Muscle of back (tissue), 11 donors: ENCODE data around the gene RPS16. TPM values are rescaled to one million over a fixed set of nuclear protein-coding genes. Genes with fewer than 3 reads are reported as not detected.
A peak's percentile ranks its signal among the peaks of the same experiment; 100 is the strongest.

Experiments used
- DNase-seq, 3 donors: peaks; one replicate each; pipeline versions ENCODE4 v3.0.0 to v3.0.0-alpha.2; 2013
- polyA plus RNA-seq, 10 donors: library from polyadenylated mRNA; unstranded; fragments of 120-200 nt; gene quantifications; one replicate each; pipeline ENCODE4 v1.2.1, GENCODE V29; 2013; ENCODE audit not compliant: insufficient read length in 10 of 10

The RPS16 gene
- polyA plus RNA-seq, 10 donors = 1,738 to 2,174 (median 1,918) TPM

GRCh38 chr19:39397360-39398296 is 38.1 kb downstream of the RPS16 start:
- peak; percentile 78 to 94 (median 90) for DNase-seq

DNA sequence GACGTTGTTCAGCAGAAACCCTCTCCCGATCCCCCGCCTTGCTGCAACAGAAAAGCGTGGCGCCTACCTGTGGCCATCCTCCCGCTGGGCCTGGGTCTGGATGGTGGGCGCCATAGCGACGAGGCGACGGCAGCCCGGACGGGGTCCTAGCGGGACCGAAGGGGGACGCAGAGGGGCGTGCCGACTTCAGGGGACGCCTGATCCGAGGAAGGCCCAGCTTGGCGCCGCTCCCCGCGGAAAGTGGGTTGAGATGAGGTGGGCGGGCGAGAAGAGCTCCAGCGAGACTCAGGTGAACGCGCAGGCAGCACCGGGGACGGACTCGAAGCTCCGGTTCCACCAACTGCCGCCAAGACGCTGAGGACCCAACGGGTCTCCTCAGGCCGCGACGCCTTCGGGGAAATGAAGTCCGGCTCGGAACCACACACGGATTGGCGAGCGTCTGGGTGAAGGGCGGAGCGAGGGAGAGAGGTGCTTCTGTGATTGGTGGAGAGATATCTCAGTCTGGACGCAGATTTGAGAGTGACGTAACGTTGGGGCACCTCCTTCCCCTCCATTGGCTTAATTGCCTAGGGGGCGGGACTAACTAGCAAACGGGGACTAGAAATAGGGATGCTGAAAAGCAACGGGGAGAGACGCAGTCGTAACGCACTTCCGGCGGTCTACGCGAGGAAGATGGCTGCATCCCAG is 44.9 kb downstream of the RPS16 start, which contains the start of the genes MED29 and PAF1:
TSS of gene MED29 (plus strand) at position 628 of the 687 bp plus-strand sequence. CDS start at position 673, 45 bp downstream.
TSS of gene PAF1 (minus strand) at position 356 of the 687 bp plus-strand sequence. CDS start at position 114, 242 bp downstream.
- peak; percentile 100 for DNase-seq

GRCh38 chr19:39390451-39390750 is 45.3 kb downstream of the RPS16 start:
- no peak for DNase-seq

GRCh38 chr19:39389631-39390414 is 45.9 kb downstream of the RPS16 start:
- no peak for DNase-seq

DNA sequence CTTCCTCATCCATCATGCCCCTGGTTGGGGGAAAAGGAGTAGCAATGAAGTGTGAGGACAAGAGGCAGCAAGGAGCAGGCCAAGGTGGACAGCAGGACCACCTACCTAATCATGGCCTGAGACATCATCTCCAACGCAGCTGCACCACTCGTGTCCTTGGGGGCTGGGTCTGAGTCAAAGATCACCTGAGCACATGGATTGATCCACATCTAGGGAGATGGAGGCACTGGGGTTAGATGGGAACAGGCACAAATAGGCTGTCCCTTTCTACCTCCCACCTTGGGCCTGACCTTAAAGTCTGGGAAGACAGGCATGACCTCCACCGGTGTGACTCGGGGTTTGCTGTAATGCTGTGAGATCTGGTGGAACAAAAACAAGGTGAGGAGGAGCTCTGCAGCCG is 47.1 kb downstream of the RPS16 start:
- DNase-seq = no peak

DNA sequence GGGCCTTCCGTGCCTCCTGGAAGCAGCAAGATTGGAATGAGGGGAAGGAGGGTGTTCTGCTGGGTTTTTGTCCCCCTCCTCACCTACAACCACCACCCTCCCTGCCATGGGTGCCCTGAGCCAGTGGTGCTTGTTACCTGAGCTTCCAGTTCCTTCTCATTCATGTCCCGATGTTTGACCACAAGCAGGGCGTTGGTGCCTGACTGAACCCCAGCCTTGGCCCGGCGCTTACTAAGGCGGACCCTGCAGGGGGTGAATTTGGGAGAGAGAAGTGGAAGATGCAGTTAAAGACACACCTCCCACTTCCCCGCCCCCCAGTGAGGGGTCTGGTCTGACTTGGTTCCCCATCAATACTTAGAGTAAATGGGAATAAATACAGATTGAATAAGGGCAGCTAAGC is 49.2 kb downstream of the RPS16 start:
- DNase-seq = no peak

DNA sequence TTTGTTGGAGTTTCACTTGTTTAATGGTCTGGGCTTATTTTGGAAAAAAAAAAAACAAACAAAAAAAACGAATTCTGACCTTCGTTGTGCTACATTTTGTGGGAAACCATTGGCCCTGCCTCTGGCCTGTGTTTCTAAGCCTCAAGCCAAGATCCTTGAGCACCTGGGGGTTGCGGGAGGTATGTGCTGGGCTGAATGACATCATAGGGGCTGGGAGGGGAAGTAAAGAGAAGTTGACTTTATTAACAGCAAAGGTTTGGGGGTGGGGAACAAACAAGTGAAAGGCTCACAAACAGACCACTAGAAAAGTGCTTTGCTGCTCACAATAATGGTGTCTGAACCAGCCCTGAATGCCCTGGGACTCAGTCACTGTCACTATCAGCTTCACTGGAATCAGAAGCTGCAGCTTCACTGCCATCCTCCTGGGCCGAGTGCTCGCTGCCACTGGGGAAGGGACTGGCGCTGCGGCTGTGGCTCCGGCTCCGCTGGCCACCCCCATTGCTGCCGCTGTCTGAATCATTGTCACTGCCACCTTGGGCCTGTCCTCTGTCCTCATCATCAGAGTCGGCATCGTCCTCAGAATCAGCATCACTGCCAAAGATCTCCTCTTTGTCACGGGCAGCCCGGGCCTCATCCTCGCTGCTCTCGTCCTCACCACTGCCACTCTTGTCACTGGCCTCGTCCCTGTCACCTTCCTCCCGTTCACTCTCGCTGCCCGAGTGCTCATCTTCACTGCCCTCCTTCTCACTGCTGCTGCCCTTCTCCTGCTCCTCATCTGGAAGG is 49.9 kb downstream of the RPS16 start:
- DNase-seq = no peak

DNA sequence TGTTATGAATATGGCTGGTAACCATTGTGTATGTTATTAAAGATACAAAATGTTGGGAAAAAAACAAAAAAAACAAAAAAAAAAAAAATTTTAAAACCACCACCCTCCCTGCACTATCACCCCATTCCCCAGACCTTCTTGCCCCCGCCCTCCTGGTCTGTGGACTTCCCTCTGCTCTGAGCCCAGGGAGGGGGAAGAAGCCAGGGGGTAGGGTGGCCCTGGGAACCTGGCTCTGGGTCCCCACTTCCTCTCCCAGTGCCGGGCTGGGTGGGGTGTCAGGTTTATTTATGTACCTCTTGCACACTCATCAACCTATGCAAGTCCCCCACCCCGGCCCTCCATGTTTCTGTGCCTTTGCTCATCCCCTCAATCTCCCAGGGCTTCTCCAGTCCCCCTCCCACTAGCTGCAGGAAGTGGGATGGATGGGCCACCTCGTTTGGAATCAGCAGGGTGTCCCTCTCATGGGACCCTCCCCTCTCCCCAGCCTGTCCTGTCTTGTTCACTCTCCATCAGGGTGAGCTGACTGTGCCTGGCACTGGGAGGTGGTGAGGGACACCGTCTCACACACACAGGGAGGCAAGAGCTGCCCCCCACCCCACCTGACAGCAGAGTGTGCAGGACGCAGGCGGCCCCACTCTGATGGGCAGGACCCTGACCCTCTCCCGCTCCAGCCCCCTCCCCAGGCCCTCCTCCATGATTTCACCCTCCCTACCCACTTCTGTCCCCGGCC is 50.7 kb downstream of the RPS16 start:
- no peak for DNase-seq

Other genes starting within 250 kb of the RPS16 start
- gene NCCRP1, start 239.0 kb downstream of the RPS16 start, polyA plus RNA-seq = 1 to 10 TPM in 1 of 10 donors, under 1 TPM in 4, not detected in 5; 0.08 to 2.1 (median 0.13) TPM
- gene SYCN, start 231.7 kb downstream of the RPS16 start, polyA plus RNA-seq = not detected
- not detected for gene IFNL3, start 190.9 kb downstream of the RPS16 start, polyA plus RNA-seq
- gene IFNL4, start 187.1 kb downstream of the RPS16 start, polyA plus RNA-seq = under 1 TPM in 4 of 10 donors, not detected in 6; 0.10 to 0.23 (median 0.17) TPM
- gene IFNL2, start 167.6 kb downstream of the RPS16 start, polyA plus RNA-seq = not detected
- not detected for gene IFNL1, start 139.5 kb downstream of the RPS16 start, polyA plus RNA-seq
- gene LRFN1, start 115.1 kb downstream of the RPS16 start, polyA plus RNA-seq = 1 to 10 TPM in 3 of 10 donors, under 1 TPM in 7; 0.59 to 1.9 (median 0.87) TPM
- gene GMFG, start 99.9 kb downstream of the RPS16 start, polyA plus RNA-seq = 10 to 100 TPM; 11.5 to 28.5 (median 19.5) TPM
- gene SAMD4B, start 93.5 kb downstream of the RPS16 start, polyA plus RNA-seq = 10 to 100 TPM; 62.5 to 92.8 (median 68.9) TPM
- 10 to 100 TPM; 33.8 to 43.8 (median 38.7) TPM for gene PAF1, start 44.8 kb downstream of the RPS16 start, polyA plus RNA-seq
- gene MED29, start 44.6 kb downstream of the RPS16 start, polyA plus RNA-seq = 10 to 100 TPM; 18.9 to 27.5 (median 24.9) TPM
- gene ZFP36, start 29.1 kb downstream of the RPS16 start, polyA plus RNA-seq = 100 to 1,000 TPM in 2 of 10 donors, 10 to 100 TPM in 8; 25.2 to 399 (median 70.0) TPM
- gene PLEKHG2, start 23.3 kb downstream of the RPS16 start, polyA plus RNA-seq = 10 to 100 TPM; 34.2 to 70.9 (median 50.2) TPM
- gene SUPT5H, start 9.6 kb upstream of the RPS16 start, polyA plus RNA-seq = 10 to 100 TPM; 70.0 to 97.2 (median 78.8) TPM
- 10 to 100 TPM; 43.8 to 53.9 (median 46.7) TPM for gene TIMM50, start 44.9 kb upstream of the RPS16 start, polyA plus RNA-seq
- under 1 TPM in 9 of 10 donors, not detected in 1; 0.07 to 0.30 (median 0.15) TPM for gene DLL3, start 63.0 kb upstream of the RPS16 start, polyA plus RNA-seq
- gene SELENOV, start 79.2 kb upstream of the RPS16 start, polyA plus RNA-seq = under 1 TPM in 1 of 10 donors, not detected in 9; 0.13 TPM
- gene EID2B, start 96.9 kb upstream of the RPS16 start, polyA plus RNA-seq = 1 to 10 TPM; 2.0 to 3.0 (median 2.4) TPM
- 10 to 100 TPM in 6 of 10 donors, 1 to 10 TPM in 4; 8.5 to 12.7 (median 10.8) TPM for gene EID2, start 104.2 kb upstream of the RPS16 start, polyA plus RNA-seq
- under 1 TPM in 2 of 10 donors, not detected in 8; 0.34 to 0.71 TPM for gene LGALS13, start 166.6 kb upstream of the RPS16 start, polyA plus RNA-seq
- not detected for gene LGALS16, start 220.0 kb upstream of the RPS16 start, polyA plus RNA-seq